Activated T-cell treated with anti-CD3 and anti-CD28 coated beads, Interleukin-2, amount 50 U/mL, for 1 hour (primary cell): ENCODE results near the gene MARK2.
A peak's percentile ranks its signal among the peaks of the same experiment; 100 is the strongest.

Source experiments
- DNase-seq: peaks from one replicate; pipeline ENCODE4 v3.0.0-alpha.2; 2020

The MARK2 gene

GRCh38 chr11:63937713-63938478, 99.0 kb downstream of the MARK2 start:
- no peak for DNase-seq

GRCh38 chr11:63938479-63939396, 99.8 kb downstream of the MARK2 start, which contains the start of gene NAA40:
Gene NAA40 (plus strand): TSS chr11:63939002. CDS start chr11:63939097, 95 bp downstream.
- DNase-seq = peak; percentile 90

GRCh38 chr11:63939397-63939891, 100.5 kb downstream of the MARK2 start:
- DNase-seq = no peak

- no peak for DNase-seq
Observed at GRCh38 chr11:63940786-63941185, 101.9 kb downstream of the MARK2 start.

- DNase-seq = no peak
Observed at GRCh38 chr11:63941901-63942300, 103.0 kb downstream of the MARK2 start.

GRCh38 chr11:63942803-63943202, 103.9 kb downstream of the MARK2 start:
- DNase-seq = no peak

- DNase-seq = no peak
Observed at GRCh38 chr11:63944987-63945386, 106.1 kb downstream of the MARK2 start.

- DNase-seq = peak; percentile 52
Observed at GRCh38 chr11:63945477-63946163, 106.7 kb downstream of the MARK2 start.

GRCh38 chr11:63951779-63952536, 113.0 kb downstream of the MARK2 start:
- no peak for DNase-seq

- DNase-seq = no peak
Observed at GRCh38 chr11:63952570-63952969, 113.7 kb downstream of the MARK2 start.

GRCh38 chr11:63958008-63958407, 119.1 kb downstream of the MARK2 start:
- DNase-seq = no peak
